HAP-1 (cell line): ENCODE measurements around the gene LAX1.
"Not testable (repeated sequence)": the region's sequence is repeated elsewhere in the genome, so short reads cannot be mapped to it uniquely, and the experiment has no call there.

ENCODE experiments used
- DNase-seq, 2 experiments: peaks; one replicate each; pipeline ENCODE4 v3.0.0-alpha.2; 2016 to 2020; ENCODE audit warnings: low spot score in 2 of 2
- H3K27me3 ChIP-seq: fragments of 250-450 bp; sonication (Bioruptor Pico); 2 replicates; pipeline ENCODE4 v1.5.1; 2020; ENCODE audit warnings: low read depth, mild to moderate bottlenecking, moderate library complexity
- H3K36me3 ChIP-seq: fragments of 250-450 bp; sonication (Bioruptor Pico); replicated peaks from 2 replicates; pipeline ENCODE4 v1.5.1; 2020; ENCODE audit warnings: mild to moderate bottlenecking
- H3K4me1 ChIP-seq: fragments of 250-450 bp; sonication (Bioruptor Pico); 2 replicates; pipeline ENCODE4 v1.5.1; 2020; ENCODE audit warnings: mild to moderate bottlenecking
- H3K4me3 ChIP-seq: fragments of 250-450 bp; sonication (Bioruptor Pico); 2 replicates; pipeline ENCODE4 v1.5.1; 2020; ENCODE audit warnings: mild to moderate bottlenecking, moderate library complexity
- H3K9me3 ChIP-seq: fragments of 250-450 bp; sonication (Bioruptor Pico); 2 replicates; pipeline ENCODE4 v1.5.1; 2020; ENCODE audit warnings: mild to moderate bottlenecking, moderate library complexity
- in situ Hi-C: fragments of 300-500 bp; cut with MboI; formaldehyde crosslinking; loops from 3 replicates; pipeline ENCODE4 v1.14.3; 2020; ENCODE audit warnings: low sequenced_read_pairs, inconsistent platforms, mixed read lengths

LAX1 gene

DNA sequence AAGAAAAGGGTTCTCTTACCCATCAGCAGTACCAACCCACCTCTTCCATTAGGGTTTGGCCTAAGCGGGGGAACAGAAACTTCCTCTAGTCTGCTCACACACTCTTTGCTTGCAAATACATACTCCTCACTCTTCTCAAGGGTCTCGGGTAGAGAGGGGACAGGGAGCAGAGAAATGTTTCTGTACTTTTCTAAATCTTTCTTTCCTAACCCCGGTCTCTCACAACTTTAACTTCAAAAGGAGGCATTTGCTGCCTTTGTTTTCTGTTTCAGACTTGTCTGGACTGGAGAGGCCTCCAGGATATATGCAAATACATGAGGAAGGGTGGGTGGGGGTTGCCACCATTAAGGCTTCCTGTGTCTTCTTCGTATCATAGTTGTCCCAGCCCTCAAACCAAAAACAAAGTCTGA, 10.5 kb upstream of the LAX1 start:
- Histone ChIP-seq H3K36me3 (no peaks in the 10 kb centered on the region), H3K4me1 (peaks cover 4% of the 10 kb centered on the region; the same call in 1 of the 2 replicates), H3K4me3 (no peak overlapping the region), H3K27me3 (no peaks in the 10 kb centered on the region), H3K9me3 (no peaks in the 10 kb centered on the region)
- in situ Hi-C loops = no loop called here
- no peak for DNase-seq

DNA sequence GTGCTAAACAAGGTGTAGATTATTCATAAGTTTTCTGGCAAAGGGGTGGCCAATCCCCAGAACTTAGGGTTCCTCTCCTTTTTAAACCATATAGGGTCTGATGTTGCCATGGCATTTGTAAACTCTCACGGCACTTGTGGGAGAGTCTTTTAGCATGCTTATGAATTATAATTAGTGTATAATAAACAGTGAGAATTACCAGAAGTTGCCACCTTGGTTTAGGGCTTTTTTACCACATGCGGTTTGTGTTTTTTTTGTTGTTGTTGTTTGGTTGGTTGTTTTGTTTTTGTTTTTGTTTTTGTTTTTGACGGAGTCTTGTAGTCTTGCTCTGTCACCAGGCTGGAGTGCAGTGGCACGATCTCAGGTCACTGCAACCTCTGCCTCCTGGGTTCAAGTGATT, 8.9 kb upstream of the LAX1 start:
- H3K4me1 ChIP-seq = peaks cover 4% of the 10 kb centered on the region
- H3K4me3 ChIP-seq = no peak overlapping the region
- no peaks in the 10 kb centered on the region for H3K36me3 ChIP-seq
- in situ Hi-C loops = no loop called here
- no peaks in the 10 kb centered on the region for H3K9me3 ChIP-seq
- no peak for DNase-seq
- H3K27me3 ChIP-seq = no peaks in the 10 kb centered on the region

DNA sequence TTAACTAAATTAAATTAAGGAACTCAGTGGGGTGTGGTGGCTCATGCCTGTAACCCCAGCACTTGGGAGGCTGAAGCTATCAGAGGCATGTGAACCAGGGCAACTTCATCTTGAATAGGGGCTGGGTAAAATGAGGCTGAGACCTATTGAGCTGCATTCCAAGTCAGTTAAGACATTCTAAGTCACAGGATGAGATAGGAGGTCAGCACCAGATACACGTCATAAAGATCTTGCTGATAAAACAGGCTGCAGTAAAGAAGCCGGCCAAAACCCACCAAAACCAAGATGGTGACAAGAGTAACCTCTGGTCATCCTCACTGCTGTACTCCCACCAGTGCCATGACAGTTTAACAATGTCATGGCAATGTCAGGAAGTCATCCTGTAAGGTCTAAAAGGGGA, 6.2 kb upstream of the LAX1 start:
- in situ Hi-C loops = not testable (repeated sequence)

DNA sequence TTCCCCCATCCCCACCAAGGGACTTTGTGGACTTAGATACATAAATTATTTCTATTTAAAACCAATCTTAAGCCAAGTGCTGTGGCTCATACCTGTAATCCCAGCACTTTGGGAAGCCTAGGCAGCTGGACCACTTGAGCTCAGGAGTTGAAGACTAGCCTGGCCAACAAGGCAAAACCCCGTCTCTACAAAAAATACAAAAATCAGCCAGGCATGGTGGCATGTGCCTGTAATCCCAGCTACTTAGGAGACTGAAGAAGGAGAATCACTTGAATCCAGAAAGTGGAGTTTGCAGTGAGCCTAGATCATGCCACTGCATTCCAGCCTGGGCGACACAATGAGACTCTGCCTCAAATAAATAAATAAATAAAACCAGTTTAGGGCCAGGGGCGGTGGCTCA, 4.5 kb upstream of the LAX1 start:
- no peak overlapping the region for H3K4me3 ChIP-seq
- H3K36me3 ChIP-seq = no peaks in the 10 kb centered on the region
- H3K4me1 ChIP-seq = peaks cover 4% of the 10 kb centered on the region
- DNase-seq = no peak
- in situ Hi-C loops = no loop called here
- H3K27me3 ChIP-seq = no peaks in the 10 kb centered on the region
- H3K9me3 ChIP-seq = no peaks in the 10 kb centered on the region

More for the DNA sequence above, 6.2 kb upstream of the LAX1 start:
- H3K36me3 ChIP-seq, H3K4me1 ChIP-seq, H3K4me3 ChIP-seq, DNase-seq, H3K27me3 ChIP-seq, H3K9me3 ChIP-seq: not testable (repeated sequence)

DNA sequence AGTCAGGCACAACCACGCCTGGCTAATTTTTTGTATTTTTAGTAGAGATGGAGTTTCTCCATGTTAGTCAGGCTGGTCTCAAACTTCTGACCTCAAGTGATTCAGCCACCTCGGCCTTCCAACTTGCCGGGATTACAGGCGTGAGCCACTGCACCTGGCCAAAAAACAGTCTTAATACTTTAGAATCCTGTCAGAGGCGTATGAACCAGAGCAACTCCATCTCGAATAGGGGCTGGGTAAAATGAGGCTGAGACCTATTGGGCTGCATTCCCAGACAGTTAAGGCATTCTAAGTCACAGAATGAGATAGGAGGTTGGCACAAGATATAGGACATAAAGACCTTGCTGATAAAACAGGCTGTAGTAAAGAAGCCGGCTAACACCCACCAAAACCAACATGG, 3.0 kb upstream of the LAX1 start:
- in situ Hi-C loops, H3K36me3 ChIP-seq, H3K4me1 ChIP-seq, H3K9me3 ChIP-seq, H3K4me3 ChIP-seq, H3K27me3 ChIP-seq, DNase-seq: not testable (repeated sequence)

DNA sequence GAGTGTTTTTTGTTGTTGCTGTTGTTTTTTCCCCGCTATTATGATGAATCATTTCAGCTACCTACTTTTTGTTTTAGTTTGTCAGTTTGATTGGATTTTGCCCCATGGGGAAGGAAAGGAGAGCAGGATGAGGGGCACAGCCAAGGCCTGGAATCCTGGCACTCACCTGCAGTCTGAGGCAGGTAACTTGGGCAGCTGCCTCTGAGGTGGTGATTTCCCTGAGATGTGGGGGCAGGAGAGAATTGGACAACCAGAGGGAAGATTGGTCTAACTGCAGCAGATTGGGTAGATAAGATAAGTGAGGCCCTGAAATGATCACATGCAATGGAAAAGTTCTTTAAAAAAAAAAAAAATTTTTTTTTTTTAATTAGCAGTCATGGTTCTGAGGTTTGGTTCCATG, 1.5 kb upstream of the LAX1 start:
- in situ Hi-C loops = no loop called here
- Histone ChIP-seq H3K4me3 (no peak overlapping the region), H3K9me3 (no peaks in the 10 kb centered on the region), H3K36me3 (no peaks in the 10 kb centered on the region), H3K4me1 (peaks cover 4% of the 10 kb centered on the region), H3K27me3 (no peaks in the 10 kb centered on the region)
- DNase-seq = no peak

DNA sequence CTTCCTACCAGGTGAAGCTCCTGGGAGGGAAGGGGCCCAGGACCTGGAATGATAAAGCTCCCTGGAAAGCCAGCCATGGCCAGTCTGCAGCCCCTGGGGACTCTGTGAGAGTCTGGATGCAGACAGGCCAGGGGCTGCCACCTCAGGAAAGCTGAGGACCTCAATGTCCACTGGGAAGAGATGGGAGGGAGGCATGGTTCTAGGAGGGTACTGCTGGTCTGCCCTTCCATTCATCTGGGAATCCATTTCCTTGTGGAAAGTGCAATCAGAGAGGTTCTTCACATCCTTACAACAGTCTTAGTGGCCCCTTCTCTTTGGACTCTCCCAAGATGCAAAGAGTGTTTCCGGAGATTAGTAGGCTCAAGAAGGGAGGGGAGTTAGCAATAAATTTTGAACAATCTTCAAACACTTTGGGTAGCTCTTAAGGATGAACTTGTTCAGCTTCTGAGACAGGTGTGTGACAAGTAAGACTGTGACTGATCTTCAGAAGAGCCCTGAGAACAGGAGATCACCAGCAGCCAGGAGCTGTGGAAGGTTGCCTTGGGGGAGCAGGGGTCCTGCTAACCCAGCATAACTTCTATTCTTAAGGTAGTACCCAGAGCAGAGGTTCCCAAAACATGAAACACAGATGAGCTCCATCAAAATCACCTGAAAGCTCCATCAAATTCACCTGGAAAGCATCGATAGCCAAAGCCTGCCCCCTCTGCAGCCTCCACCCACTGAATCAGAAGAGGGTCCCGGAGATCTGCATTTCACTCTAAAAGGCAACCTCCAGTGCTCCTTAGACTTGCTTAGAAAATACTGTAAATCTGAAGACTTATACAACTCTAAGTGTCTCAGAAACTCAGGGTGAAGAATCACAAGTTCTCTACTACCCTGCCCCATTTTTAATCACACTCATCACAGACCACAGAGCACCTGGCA, 616 bp upstream of the LAX1 start:
- H3K9me3 ChIP-seq = no peaks in the 10 kb centered on the region
- H3K4me3 ChIP-seq = no peak overlapping the region
- no peak for DNase-seq
- peaks cover 5% of the 10 kb centered on the region for H3K4me1 ChIP-seq
- no peaks in the 10 kb centered on the region for H3K36me3 ChIP-seq
- H3K27me3 ChIP-seq = no peaks in the 10 kb centered on the region
- in situ Hi-C loops = no loop called here

DNA sequence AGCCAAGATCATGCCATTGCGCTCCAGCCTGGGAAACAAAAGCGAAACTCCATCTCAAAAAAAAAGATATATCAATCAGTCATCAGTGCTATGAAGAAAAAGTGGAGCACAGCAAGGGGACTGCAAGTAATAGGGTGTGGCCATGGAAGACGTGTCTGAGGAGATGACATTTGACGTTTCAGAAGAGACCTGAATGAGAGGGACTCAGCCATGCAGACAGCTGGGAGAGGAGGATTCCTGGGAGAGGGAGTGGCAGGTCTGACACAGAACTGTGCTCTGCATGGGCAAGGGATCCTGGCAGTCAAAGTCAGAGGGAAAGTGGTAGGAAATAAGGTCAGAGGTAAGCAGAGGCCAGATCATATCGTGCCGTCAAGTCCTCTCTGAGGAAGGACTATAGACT, 3.3 kb downstream of the LAX1 start:
- Histone ChIP-seq H3K27me3 (no peaks in the 10 kb centered on the region), H3K36me3 (no peaks in the 10 kb centered on the region), H3K9me3 (no peaks in the 10 kb centered on the region), H3K4me1 (peaks cover 2% of the 10 kb centered on the region; the same call in 1 of the 2 replicates), H3K4me3 (no peak overlapping the region)
- in situ Hi-C loops = no loop called here
- DNase-seq = no peak

DNA sequence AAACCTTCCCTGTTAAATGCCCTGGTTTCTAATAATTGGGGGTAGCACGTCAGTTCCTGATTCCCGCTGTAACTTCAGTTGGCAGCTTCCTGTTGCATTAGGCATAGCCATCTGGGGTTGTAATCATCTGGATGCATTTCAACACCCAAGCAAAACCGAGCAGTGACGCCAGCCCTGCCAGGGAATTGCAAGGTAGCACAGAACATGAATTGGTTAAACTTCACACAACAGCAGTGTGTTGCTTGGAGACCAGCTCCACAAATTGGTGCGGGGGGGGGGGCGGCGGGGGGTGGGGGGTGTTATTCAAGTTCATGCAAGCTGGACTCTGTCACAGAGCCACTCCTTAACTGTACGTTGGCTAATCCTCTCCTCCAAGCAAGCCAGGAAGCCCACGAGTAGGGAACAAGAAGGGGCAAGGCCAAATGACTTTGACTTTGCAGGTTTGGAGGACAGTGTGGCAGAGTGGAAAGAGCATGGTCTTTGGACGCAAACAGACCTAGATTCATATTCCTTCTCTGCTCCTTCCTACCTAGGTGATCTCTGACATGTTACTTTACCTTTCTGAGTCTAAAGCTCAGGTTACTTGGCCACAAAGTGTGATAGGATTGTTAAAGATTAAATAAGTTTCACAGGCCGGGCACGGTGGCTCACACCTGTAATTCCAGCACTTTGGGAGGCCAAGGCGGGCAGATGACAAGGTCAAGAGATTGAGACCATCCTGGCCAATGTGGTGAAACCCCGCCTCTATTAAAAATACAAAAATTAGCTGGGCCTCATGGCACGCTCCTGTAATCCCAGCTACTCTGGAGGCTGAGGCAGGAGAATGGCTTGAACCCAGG, 4.7 kb downstream of the LAX1 start:
- no peak overlapping the region for H3K4me3 ChIP-seq
- peaks cover 8% of the 10 kb centered on the region for H3K4me1 ChIP-seq
- H3K9me3 ChIP-seq = no peaks in the 10 kb centered on the region
- H3K36me3 ChIP-seq = no peaks in the 10 kb centered on the region
- in situ Hi-C loops = no loop called here
- peak in 1 of 2 experiments; percentile 35 for DNase-seq
- H3K27me3 ChIP-seq = no peaks in the 10 kb centered on the region

DNA sequence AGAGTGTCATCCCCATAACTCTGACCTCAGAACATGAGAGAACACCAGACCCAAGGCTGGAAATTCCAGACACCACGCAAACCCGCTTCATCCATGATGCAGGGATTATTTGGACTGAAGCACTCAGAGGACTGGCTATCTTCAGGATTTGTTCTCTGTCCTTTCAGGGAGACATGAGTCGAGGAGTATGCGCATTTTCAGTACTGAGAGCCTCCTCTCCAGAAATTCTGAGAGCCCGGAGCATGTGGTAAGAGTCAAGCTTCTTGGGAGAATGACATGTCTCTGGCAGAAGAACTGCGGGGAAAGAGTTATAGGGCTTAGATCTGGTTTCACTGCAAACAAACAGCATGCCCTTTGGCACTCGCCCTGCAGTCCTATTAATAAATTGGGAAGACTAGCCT, 6.9 kb downstream of the LAX1 start:
- no peak for DNase-seq
- H3K27me3 ChIP-seq = no peaks in the 10 kb centered on the region

DNA sequence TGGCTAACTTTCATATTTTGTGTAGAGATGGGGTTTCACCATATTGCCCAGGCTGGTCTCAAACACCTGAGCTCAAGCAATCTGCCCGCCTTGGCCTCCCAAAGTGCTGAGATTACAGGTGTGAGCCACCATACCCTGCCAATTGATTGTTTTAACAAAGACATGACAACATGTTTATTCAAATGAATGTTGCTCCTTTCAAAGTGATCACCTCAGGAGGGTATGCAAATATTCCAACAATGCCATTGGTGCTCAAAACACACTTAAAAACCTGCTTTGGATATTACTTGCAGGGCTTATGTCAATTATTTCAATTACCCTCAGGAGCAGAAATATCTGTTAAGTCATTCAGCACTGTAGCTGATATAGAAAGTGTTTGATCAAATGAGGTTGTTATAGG, 7.9 kb downstream of the LAX1 start:
- no peak overlapping the region for H3K4me3 ChIP-seq
- H3K9me3 ChIP-seq = no peaks in the 10 kb centered on the region
- peaks cover 9% of the 10 kb centered on the region for H3K4me1 ChIP-seq
- no peaks in the 10 kb centered on the region for H3K27me3 ChIP-seq
- no peak for DNase-seq
- H3K36me3 ChIP-seq = no peaks in the 10 kb centered on the region
- in situ Hi-C loops = no loop called here

More for the DNA sequence above, 6.9 kb downstream of the LAX1 start:
- Histone ChIP-seq H3K36me3 (no peaks in the 10 kb centered on the region), H3K4me1 (peaks cover 9% of the 10 kb centered on the region), H3K4me3 (no peak overlapping the region), H3K9me3 (no peaks in the 10 kb centered on the region)
- in situ Hi-C loops = no loop called here

DNA sequence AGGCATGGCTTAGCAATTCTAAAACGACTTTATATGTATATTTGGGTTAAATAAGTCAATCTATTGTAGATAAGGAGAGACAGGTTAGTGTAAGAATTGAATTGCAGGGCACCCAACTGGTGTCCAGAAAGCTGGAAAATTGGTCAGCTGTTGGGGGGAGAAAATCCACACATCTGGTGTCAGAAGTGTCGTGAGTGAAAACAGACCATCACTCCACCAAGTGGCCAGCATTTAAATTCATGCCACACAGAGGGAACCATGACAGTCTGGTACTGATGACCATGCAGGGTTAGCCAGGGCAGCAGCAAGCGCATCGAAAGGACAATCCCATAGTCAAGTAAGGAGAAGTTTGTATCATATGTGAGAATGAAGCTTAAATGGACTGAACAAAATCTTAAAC, 11.7 kb downstream of the LAX1 start:
- Histone ChIP-seq H3K4me1 (peaks cover 7% of the 10 kb centered on the region), H3K9me3 (no peaks in the 10 kb centered on the region), H3K4me3 (no peak overlapping the region), H3K36me3 (no peaks in the 10 kb centered on the region), H3K27me3 (no peaks in the 10 kb centered on the region)
- in situ Hi-C loops = no loop called here
- DNase-seq = no peak

DNA sequence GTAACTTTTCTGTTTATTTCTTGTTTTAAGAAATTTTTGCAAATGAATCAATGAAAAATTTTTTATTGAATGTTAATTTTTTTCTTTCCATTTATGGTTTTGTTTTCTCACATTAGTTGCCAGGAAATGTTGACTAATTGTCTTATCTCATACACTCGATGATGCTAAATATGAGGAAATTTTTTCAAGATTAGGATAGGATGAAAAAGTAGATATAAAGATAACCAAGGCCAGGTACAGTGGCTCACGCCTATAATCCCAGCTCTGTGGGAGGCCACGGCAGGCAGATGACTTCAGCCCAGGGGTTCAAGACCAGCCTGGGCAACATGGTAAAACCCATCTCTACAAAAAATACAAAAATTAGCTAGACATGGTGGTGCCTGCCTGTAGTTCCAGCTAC, 12.6 kb downstream of the LAX1 start:
- in situ Hi-C loops = no loop called here
- H3K4me1 ChIP-seq = peaks cover 7% of the 10 kb centered on the region
- no peaks in the 10 kb centered on the region for H3K36me3 ChIP-seq
- no peak for DNase-seq
- H3K9me3 ChIP-seq = no peaks in the 10 kb centered on the region
- H3K4me3 ChIP-seq = no peak overlapping the region
- no peaks in the 10 kb centered on the region for H3K27me3 ChIP-seq

DNA sequence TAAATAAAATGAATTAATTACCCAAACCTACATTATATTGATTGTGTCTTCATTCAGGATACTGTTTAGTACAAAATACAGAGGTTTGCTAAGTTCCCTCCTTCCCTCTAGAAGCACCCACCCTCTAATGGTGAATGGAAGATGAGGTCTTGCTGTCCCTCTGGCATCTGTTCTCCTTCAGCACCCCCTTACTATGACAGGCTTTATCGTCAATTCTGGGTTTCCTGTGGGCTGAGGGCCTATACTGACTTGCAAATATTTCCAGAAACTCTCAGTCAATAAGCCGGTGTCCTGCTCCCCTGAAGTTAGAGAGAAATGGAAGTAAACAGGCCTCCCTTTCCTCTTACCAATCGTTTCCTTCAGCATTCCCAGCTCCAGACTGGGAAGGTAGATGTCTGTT, 13.2 kb downstream of the LAX1 start:
- H3K36me3 ChIP-seq = no peaks in the 10 kb centered on the region
- H3K4me3 ChIP-seq = no peak overlapping the region
- DNase-seq = no peak
- no peaks in the 10 kb centered on the region for H3K9me3 ChIP-seq
- H3K27me3 ChIP-seq = no peaks in the 10 kb centered on the region
- in situ Hi-C loops = no loop called here
- peaks cover 7% of the 10 kb centered on the region for H3K4me1 ChIP-seq
